RWPE1 (cell line): ENCODE measurements around the gene KRTCAP2.
"Not testable (repeated sequence)": the region's sequence is repeated elsewhere in the genome, so short reads cannot be mapped to it uniquely, and the experiment has no call there.

Experiments
- CTCF ChIA-PET: fragments of 350-600 bp; sonication (Branson Sonifier 250); formaldehyde crosslinking; extraction: SDS; loops from one replicate; lab custom pipeline; 2021; lab: Yijun Ruan, JAX
- POLR2A ChIA-PET: fragments of 400-600 bp; formaldehyde crosslinking; extraction: SDS; loops from one replicate; lab custom pipeline; 2020; ENCODE audit warnings: antibody characterized with exemption; ENCODE audit not compliant: low non-redundant PET; lab: Yijun Ruan, JAX
- DNase-seq: peaks from one replicate; pipeline ENCODE4 v3.0.0; 2012; ENCODE audit warnings: low spot score
- H3K27ac ChIP-seq: fragments of 450-650 bp; 2 replicates; pipeline ENCODE4 v1.5.1; 2017
- TF ChIP-seq, protein P1 (sequence below): fragments of 450-650 bp; conservative IDR thresholded peaks from 2 replicates; pipeline ENCODE4 v1.5.1; 2017; ENCODE audit warnings: low read depth, mild to moderate bottlenecking

The KRTCAP2 gene

DNA sequence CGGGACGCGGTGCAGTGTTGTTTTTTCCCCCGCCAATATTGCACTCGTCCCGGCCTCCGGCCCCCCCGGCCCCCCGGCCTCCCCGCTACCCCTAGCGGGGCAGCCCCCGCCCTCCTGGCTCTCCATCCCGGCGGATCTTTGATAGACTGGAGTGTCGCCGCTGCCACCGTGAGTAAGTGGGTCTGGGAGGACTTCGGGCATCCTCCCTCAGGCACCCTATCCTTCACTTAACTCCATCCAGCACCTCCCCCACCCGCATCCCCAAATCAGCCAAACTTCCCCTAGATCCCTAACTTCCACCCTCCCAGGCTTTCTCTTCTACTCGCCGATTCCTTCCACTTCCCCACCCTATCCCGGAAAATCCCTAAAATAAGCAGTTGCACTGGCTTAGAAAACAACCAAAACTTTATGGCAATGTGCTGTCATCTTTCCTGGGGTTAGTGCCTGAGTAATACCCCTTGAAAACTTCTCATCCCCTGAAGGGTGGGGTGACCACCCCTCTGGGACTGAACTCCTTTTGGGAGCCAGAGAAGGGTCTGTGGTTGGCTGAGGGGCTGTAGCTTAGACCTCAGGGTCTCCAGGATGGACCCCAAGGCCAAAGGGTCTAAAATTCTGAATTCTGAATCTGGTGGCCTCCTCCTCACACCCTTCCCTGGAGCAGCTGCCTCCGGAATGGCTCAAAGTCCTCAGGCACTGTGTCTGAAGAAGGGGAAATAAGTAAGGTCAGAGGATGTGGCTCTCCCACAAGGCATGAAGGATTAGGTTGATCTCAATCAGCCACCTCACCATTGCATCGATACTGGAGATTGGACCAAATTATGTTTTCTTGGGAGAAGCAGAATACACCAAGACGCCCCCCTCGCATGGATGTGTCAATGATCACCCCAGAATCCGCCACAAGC is 22.3 kb upstream of the KRTCAP2 start:
- DNase-seq = no peak
- peak overlapping the region; percentile 99 for H3K27ac ChIP-seq
- ChIA-PET CTCF (interaction anchor here (1.0 to 2.6 kb wide), 4 partner anchors 12 to 23 kb away, joined by 3 to 25 read pairs (median 8); partner anchors contain the start of genes KRTCAP2, MTX1 and THBS3), POLR2A (interaction anchor here (1.2 kb wide), 1 partner anchor 13 kb away, joined by 3 read pairs; the partner anchor contains the start of gene MTX1)
- TF ChIP-seq, protein P1, sequence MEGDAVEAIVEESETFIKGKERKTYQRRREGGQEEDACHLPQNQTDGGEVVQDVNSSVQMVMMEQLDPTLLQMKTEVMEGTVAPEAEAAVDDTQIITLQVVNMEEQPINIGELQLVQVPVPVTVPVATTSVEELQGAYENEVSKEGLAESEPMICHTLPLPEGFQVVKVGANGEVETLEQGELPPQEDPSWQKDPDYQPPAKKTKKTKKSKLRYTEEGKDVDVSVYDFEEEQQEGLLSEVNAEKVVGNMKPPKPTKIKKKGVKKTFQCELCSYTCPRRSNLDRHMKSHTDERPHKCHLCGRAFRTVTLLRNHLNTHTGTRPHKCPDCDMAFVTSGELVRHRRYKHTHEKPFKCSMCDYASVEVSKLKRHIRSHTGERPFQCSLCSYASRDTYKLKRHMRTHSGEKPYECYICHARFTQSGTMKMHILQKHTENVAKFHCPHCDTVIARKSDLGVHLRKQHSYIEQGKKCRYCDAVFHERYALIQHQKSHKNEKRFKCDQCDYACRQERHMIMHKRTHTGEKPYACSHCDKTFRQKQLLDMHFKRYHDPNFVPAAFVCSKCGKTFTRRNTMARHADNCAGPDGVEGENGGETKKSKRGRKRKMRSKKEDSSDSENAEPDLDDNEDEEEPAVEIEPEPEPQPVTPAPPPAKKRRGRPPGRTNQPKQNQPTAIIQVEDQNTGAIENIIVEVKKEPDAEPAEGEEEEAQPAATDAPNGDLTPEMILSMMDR = no peak

DNA sequence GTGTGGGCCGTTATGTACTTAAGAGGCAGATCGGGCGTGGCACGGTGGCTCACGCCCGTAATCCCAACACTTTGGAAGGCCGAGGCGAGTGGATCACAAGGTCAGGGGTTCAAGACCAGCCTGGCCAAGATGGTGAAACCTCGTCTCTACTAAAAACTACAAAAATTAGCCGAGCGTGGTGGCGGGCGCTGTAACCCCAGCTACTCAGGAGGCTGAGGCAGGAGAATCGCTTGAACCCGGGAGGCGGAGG is 20.8 kb upstream of the KRTCAP2 start:
- peak overlapping the region; percentile 99 for H3K27ac ChIP-seq
- CTCF ChIA-PET = interaction anchor here (0.6 to 2.6 kb wide), 18 partner anchors 8 to 342 kb away, joined by 3 to 25 read pairs (median 6); partner anchors contain the start of genes KRTCAP2, MTX1 and THBS3
- DNase-seq = not testable (repeated sequence)
- POLR2A ChIA-PET = interaction anchor here (0.6 to 1.3 kb wide), 5 partner anchors 10 to 676 kb away, joined by 3 to 5 read pairs (median 4); partner anchors contain the start of gene MTX1

DNA sequence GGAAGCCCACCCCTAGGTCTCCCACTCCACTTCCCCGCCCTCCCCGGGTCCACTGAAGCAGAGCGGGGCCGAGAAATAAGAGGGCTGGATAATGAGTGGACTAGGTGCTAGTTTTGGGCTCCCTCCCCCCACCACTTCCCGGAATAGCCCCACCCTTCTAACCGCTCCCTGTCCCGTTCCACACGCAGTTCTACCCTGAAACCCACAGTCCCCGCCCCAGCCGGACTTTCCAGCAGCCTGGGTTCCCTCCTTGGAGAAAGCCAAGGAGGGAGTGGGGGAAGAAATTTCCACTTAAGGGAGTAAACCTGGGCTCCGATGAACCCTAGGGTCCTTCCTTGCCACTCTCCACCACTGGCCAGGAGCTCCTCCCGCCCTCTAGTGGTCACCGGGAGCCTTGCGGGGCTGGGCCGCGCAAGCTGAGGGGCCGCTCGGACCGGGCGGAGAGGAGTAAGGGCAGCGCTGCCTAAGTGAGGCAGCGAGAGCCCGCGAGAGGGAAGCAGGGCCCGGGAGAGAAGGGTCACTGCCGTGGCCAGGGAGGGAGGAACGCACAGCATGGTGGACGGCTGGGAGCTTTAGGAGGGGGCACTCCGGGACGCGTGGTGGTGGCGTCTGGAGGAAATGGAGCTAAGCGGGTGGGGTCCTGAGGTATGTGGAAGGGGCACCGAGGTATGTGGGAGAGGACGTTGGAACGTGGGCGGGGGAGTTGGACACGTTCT is 20.3 kb upstream of the KRTCAP2 start:
- peak; percentile 87 for DNase-seq
- ChIA-PET POLR2A (interaction anchor here (0.7 to 1.3 kb wide), 3 partner anchors 10 to 428 kb away, joined by 3 to 5 read pairs (median 4); no protein-coding TSS in a partner anchor), CTCF (interaction anchor here (0.6 to 2.6 kb wide), 25 partner anchors 9 to 1332 kb away, joined by 3 to 25 read pairs (median 4); partner anchors contain the start of genes KRTCAP2, MTX1 and THBS3)
- H3K27ac ChIP-seq = peak overlapping the region; percentile 99
- TF ChIP-seq, protein P1 = peak; percentile 97

- TF ChIP-seq, protein P1 = no peak
- no peak for DNase-seq
- ChIA-PET CTCF (interaction anchor here (0.6 to 2.6 kb wide), 20 partner anchors 8 to 1332 kb away, joined by 3 to 25 read pairs (median 5); partner anchors contain the start of genes KRTCAP2, MTX1 and THBS3), POLR2A (interaction anchor here (0.6 kb wide), 1 partner anchor 459 kb away, joined by 3 read pairs; no protein-coding TSS in a partner anchor)
- H3K27ac ChIP-seq = peak overlapping the region; percentile 99
Observed at GRCh38 chr1:155192346-155193274, 19.5 kb upstream of the KRTCAP2 start.

GRCh38 chr1:155191904-155192303 is 18.8 kb upstream of the KRTCAP2 start:
- DNase-seq = no peak
- TF ChIP-seq, protein P1 = no peak
- H3K27ac ChIP-seq = peak overlapping the region; percentile 99
- CTCF ChIA-PET = interaction anchor here (0.9 to 2.6 kb wide), 2 partner anchors 15 to 19 kb away, joined by 3 to 15 read pairs; partner anchors contain the start of gene KRTCAP2
- POLR2A ChIA-PET = no interaction called here

- DNase-seq, POLR2A ChIA-PET, CTCF ChIA-PET: not testable (repeated sequence)
Observed at GRCh38 chr1:155189926-155190325, 16.8 kb upstream of the KRTCAP2 start.

More at GRCh38 chr1:155189926-155190325, 16.8 kb upstream of the KRTCAP2 start:
- H3K27ac ChIP-seq = not testable (repeated sequence)
